T-helper 1 cell (primary cell): Measurements from ENCODE around the gene GPR17.
A peak's percentile ranks its signal among the peaks of the same experiment; 100 is the strongest.

Experiments used
- DNase-seq, 5 donors: peaks; one replicate each; pipeline ENCODE4 v3.0.0-alpha.2; 2012 to 2020

GPR17 gene

GRCh38 chr2:127615511-127616166 is 30.3 kb upstream of the GPR17 start:
- DNase-seq, result no peak

GRCh38 chr2:127618551-127619202 is 27.3 kb upstream of the GPR17 start:
- no peak for DNase-seq

- no peak for DNase-seq
Observed at GRCh38 chr2:127619203-127619590, 26.8 kb upstream of the GPR17 start.

GRCh38 chr2:127619877-127620705 is 25.9 kb upstream of the GPR17 start:
- DNase-seq, result no peak

GRCh38 chr2:127620866-127621265 is 25.1 kb upstream of the GPR17 start:
- no peak for DNase-seq

- DNase-seq, result no peak
Observed at GRCh38 chr2:127621981-127622431, 23.9 kb upstream of the GPR17 start.

GRCh38 chr2:127622561-127623387 is 23.2 kb upstream of the GPR17 start:
- peak in 1 of 5 donors; percentile 11 for DNase-seq

GRCh38 chr2:127623388-127624319 is 22.3 kb upstream of the GPR17 start:
- no peak for DNase-seq

GRCh38 chr2:127624320-127624755 is 21.6 kb upstream of the GPR17 start:
- peak in 1 of 5 donors; percentile 8 for DNase-seq

GRCh38 chr2:127624756-127625571 is 21.0 kb upstream of the GPR17 start:
- DNase-seq, result no peak

GRCh38 chr2:127625572-127625951 is 20.4 kb upstream of the GPR17 start:
- DNase-seq, result no peak

- no peak for DNase-seq
Observed at GRCh38 chr2:127626175-127626574, 19.8 kb upstream of the GPR17 start.

- DNase-seq, result no peak
Observed at GRCh38 chr2:127626917-127627739, 18.8 kb upstream of the GPR17 start.

- no peak for DNase-seq
Observed at GRCh38 chr2:127627740-127628571, 18.0 kb upstream of the GPR17 start.

GRCh38 chr2:127628767-127629614 is 17.0 kb upstream of the GPR17 start:
- no peak for DNase-seq

- DNase-seq, result no peak
Observed at GRCh38 chr2:127629637-127630036, 16.3 kb upstream of the GPR17 start.

- no peak for DNase-seq
Observed at GRCh38 chr2:127630096-127630863, 15.7 kb upstream of the GPR17 start.
